Activated CD4-positive, alpha-beta T cell treated with anti-CD3 and anti-CD28 coated beads for 24 hours (primary cell): ENCODE measurements around the gene AKT2.
A peak's percentile ranks its signal among the peaks of the same experiment; 100 is the strongest.
"Not testable (repeated sequence)": the region's sequence is repeated elsewhere in the genome, so short reads cannot be mapped to it uniquely, and the experiment has no call there.

ENCODE experiments used
- DNase-seq, 2 donors: peaks; one replicate each; pipeline ENCODE4 v3.0.0-alpha.2; 2020; ENCODE audit warnings: low read depth in 2 of 2

The AKT2 gene

DNA sequence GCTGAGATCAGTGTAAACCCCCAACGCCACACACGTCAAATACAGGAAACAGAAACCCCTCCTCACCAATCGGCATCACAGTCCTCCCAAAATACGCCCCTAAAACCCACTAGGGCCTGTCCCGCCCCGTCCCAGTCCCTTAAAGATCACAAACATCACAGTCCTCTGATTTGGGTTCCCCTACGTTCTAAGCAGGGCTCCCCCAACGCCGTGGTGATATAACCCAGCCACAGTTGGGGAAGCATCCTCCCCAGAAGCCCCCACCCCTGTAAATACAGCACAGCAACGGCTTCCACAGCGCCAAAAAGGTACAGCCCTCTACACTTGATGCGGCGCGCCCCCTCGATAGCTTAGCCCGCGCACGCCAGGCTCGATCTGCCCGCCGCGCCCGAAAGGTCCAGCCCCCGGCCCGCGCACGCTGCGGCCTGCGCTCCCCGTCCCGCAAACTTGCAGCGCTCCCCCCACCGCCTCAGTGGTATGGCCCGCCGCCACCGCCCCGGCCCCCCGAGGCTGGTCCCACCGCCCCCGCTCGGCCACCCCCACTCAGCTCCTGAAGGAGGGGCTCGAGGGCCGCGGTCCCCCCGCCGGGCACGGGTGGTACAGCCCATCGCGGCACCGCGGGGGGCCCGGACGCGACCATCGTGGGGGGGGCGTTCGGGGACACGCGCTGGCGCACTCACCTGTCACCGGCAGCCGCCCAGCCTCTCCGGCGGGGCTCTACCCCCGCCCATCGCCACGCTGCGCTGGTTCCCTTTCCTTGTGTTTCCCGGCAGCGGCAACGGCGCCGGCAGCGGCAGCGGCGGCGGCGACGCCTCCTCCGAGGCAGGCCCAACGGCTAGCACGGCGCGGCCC, at the start of gene AKT2:
AKT2 (minus strand) TSS at position 845 of the 852 bp plus-strand sequence. CDS start 20,078 bp downstream, outside the sequence.
- DNase-seq: peak; percentile 21 to 38

DNA sequence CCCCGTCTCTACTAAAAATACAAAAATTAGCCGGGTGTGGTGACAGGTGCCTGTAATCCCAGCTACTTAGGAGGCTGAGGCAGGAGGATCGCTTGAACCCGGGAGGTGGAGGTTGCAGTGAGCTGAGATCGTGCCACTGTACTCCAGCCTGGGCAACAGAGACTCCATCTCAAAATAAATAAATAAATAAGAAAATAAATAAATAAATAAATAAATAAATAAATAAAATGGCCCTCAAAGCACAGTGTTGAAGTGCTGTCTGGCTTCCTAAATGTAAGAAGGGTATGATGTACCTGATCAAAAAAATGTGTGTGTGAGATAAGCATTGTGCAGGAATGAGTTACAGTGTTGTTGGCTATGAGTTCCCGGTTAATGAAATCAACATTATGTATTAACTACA, 47.9 kb upstream of the AKT2 start:
- DNase-seq: not testable (repeated sequence)

DNA sequence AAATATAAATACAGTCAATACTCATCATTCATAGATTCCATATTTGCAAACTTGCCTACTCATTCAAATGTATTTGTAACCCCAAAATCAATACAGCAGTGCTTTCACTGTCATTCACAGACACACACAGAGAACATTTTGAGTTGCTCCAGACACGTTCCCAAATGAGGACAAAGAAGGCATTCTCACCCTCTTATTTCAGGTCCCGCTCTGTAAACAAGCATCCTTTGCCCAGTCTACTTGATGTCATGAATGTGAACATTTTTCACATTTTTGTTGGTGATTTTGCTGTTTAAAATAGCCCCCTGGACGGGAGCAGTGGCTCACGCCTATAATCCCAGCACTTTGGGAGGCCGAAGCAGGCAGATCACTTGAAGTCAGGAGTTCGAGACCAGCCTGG, 47.5 kb upstream of the AKT2 start:
- no peak for DNase-seq

DNA sequence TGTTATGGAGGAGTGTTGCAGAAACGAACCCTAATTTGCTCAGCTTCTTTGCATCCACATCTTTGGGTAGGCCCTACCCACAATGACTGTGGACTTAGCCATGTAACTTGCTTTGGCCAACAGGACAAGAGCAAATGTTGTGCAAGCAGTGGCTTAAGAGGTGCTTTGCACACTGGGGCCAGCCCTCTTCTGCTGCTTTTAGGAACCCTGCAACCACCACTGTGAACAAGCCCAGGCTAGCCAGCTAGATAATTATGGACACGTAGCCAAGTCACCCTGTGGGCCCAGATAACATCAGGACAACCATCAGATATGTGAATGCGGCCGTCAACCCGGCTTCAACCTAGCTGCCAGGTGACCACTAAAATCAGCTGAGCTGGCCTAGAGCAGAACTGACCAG, 45.9 kb upstream of the AKT2 start:
- no peak for DNase-seq

- no peak for DNase-seq
These were observed 41.1 kb upstream of the AKT2 start for GRCh38 chr19:40326201-40326600.

- no peak for DNase-seq
These were observed 38.6 kb upstream of the AKT2 start for GRCh38 chr19:40323705-40324104.

DNA sequence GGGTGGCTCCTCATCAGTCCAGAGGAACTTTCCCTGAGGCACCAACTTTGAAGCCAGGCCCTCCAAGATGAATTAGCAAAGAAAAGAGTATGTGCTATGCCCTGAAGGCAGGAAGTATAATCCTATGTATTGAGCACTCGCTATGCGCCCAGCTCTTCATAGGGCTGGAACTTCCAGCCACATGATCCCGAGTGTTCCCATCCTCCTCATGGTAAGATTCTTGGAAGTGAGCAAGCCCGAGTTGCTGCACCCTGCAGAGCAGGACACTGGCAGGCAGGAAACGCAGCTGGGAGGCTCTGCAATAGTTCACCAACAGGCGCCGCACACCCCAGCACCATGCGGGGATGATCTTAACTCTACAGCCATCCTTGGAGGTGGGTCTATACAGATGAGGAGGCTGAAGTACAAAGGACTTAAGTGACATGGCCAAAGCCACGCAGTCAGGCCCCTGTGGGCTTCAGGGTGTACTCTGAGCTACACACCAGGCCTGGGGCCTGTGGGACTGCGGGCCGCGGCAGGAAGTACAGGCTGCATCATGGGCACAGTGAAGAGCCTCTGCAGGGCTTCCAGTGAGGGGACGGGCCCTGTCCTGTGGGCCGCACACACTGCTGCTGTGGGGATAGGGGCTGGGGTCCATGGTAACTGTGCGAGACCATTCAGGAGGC, 37.9 kb upstream of the AKT2 start:
- no peak for DNase-seq

- DNase-seq: no peak
These were observed 37.1 kb upstream of the AKT2 start for GRCh38 chr19:40322271-40322610.

DNA sequence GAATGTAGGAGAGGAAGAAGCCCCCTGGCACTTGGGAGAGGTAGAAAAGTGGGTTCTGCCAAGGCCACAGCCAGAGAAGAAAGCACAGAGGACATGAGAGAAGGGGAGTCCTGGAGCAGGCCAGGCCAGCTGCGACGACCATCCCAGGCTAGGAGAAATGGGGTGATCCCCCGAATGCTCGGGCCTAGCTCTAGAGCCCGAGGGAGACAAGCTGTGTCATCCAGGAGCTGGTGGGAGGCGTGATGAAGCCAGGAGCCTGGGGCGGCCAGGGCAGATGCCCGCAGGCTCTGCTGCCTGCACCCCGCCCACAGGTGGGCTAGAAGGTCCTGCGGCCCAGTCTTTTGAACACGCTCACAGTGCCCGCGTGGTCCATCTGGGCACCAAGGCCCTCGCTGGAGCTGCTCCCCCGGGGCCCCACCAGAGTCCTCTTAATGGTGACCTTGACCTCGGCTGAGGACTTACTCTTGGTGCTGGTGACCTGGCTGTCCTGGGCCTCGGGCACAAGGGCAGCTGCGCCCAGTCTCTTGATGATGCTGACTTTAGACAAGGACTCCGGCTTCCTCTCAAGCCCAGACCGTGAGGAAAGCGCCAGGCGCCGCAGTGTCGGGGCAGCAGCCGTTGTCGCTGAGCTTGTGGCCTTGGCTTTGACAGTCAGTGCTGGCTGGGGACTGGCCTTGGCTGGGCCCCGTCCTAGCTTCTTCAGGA, 36.6 kb upstream of the AKT2 start:
- no peak for DNase-seq

- DNase-seq: no peak
These were observed 35.9 kb upstream of the AKT2 start for GRCh38 chr19:40321076-40321475.

- no peak for DNase-seq
These were observed 35.4 kb upstream of the AKT2 start for GRCh38 chr19:40320558-40320935.

GRCh38 chr19:40317338-40317737, 32.2 kb upstream of the AKT2 start:
- DNase-seq: no peak

DNA sequence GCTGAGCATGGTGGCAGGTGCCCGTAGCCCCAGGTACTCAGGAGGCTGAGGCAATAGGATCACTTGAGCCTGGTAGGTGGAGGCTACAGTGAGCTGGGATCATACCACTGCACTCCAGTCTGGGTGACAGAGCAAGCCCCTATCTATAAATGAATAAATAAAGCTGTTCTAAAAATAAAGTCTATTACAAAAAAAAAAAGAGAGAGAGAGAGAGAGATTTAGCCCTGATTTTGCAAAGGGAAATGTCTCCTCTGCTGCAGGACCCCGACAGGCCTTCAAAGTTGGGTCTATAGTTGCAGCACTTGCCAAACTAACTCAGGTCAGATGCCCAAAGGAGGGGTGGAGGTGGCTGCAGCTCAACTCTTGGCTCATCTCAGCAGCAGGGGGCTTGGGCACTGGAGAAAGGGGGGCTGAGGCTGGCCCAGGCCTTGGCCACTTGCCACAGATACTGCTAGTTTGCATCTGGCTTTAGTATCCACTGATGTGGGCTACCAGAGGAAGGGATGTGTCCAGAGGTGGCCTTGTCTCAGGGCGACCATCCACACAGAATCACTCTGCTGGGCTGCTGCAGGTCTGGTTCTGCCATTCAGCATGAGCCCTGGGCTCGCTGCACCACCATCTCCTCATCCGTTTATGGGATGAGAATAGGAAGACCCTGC, 30.8 kb upstream of the AKT2 start:
- no peak for DNase-seq

DNA sequence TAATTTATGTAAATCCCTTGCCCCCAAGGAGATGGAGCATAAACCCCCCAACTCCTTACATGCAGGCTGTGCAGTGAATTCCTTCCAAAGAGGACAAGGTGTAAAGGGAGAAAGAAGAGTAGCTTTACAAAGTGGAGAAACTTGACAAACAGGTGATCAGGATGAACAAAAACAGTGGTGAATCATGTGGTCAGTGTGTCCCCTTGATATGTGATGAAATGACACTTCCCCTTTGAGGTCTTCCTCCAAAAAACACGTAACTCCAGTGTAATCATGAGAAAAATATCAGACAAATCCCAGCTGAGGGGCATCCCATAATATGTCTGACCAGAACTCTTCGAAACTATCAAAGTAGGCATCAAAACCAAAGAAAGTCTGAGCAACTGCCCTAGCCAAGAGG, 29.5 kb upstream of the AKT2 start:
- DNase-seq: no peak

- no peak for DNase-seq
These were observed 28.3 kb upstream of the AKT2 start for GRCh38 chr19:40313229-40313983.

DNA sequence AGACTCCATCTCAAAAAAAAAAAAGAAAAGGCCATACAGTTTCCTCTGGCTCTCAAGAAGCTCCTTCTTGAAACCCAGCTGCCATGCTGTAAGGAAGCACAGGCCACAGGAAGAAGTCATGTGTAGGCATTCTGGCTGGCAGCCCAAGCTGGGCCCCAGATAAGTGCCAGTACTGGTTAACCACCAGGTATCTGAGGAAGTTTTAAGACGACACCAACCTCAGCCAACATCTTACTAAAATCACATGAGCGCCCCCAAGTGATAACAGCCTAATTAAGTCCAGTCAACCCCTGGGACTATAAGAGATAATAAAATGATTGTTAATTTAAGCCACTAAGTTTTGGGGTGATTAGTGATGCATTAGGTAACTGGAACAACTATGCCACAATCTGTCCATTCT, 27.4 kb upstream of the AKT2 start:
- DNase-seq: no peak

GRCh38 chr19:40309666-40310065, 24.5 kb upstream of the AKT2 start:
- no peak for DNase-seq

- DNase-seq: peak; percentile 58 to 60
These were observed 20.3 kb upstream of the AKT2 start for GRCh38 chr19:40305403-40305802.

DNA sequence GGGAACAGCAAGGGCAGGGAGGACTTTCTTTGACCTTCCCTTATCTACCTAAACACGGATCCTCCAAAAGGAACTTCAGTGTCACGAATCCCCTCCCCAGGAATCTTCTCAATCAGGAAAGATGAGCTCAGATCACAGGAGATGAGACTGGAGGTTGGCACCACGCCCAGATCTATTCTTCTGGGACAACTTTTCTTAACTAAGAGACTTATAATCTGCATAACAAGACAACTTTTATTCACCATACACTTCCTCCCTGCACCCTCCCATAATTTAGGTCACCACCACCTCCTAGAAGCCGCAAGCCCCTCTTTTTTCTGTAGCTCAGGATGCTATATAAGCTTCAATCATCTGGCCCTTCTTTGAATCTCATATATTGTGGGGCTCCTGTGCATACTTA, 19.2 kb upstream of the AKT2 start:
- no peak for DNase-seq

GRCh38 chr19:40303765-40304164, 18.6 kb upstream of the AKT2 start:
- no peak for DNase-seq

GRCh38 chr19:40302224-40303011, 17.3 kb upstream of the AKT2 start:
- DNase-seq: no peak
